Measurements from ENCODE around the gene NDUFB7.
A peak's percentile ranks its signal among the peaks of the same experiment; 100 is the strongest.
"Not testable (repeated sequence)": the region's sequence is repeated elsewhere in the genome, so short reads cannot be mapped to it uniquely, and the experiment has no call there.

The NDUFB7 gene

GRCh38 chr19:14550201-14550754 is 21.6 kb downstream of the NDUFB7 start:
- H3K36me3 Mint-ChIP-seq = peaks cover 17% of the 10 kb centered on the region
- H3K9me3 Mint-ChIP-seq = no peaks in the 10 kb centered on the region
- no peaks in the 10 kb centered on the region for H3K27me3 Mint-ChIP-seq
- peaks cover 45% of the 10 kb centered on the region for H3K4me1 Mint-ChIP-seq
- ATAC-seq = peak; percentile 45
- peak overlapping the region; percentile 78 for H3K27ac Mint-ChIP-seq
- H3K4me3 Mint-ChIP-seq = no peak overlapping the region

GRCh38 chr19:14545716-14546082 is 26.2 kb downstream of the NDUFB7 start:
- Mint-ChIP-seq H3K4me3 (no peak overlapping the region), H3K27ac (no peak overlapping the region), H3K4me1 (peaks cover 21% of the 10 kb centered on the region), H3K9me3 (no peaks in the 10 kb centered on the region), H3K27me3 (no peaks in the 10 kb centered on the region), H3K36me3 (peaks cover 12% of the 10 kb centered on the region)
- no peak for ATAC-seq

- ATAC-seq = no peak
- Mint-ChIP-seq H3K27me3 (no peaks in the 10 kb centered on the region), H3K4me3 (no peak overlapping the region), H3K4me1 (peaks cover 15% of the 10 kb centered on the region), H3K27ac (no peak overlapping the region), H3K36me3 (peaks cover 12% of the 10 kb centered on the region), H3K9me3 (no peaks in the 10 kb centered on the region)
Observed at GRCh38 chr19:14544977-14545715, 26.7 kb downstream of the NDUFB7 start.

- H3K27me3 Mint-ChIP-seq = no peaks in the 10 kb centered on the region
- no peak for ATAC-seq
- H3K27ac Mint-ChIP-seq = no peak overlapping the region
- H3K4me3 Mint-ChIP-seq = no peak overlapping the region
- no peaks in the 10 kb centered on the region for H3K9me3 Mint-ChIP-seq
- H3K36me3 Mint-ChIP-seq = peaks cover 12% of the 10 kb centered on the region
- peaks cover 17% of the 10 kb centered on the region for H3K4me1 Mint-ChIP-seq
Observed at GRCh38 chr19:14544047-14544446, 27.8 kb downstream of the NDUFB7 start.

- no peak overlapping the region for H3K27ac Mint-ChIP-seq
- peaks cover 17% of the 10 kb centered on the region for H3K4me1 Mint-ChIP-seq
- no peak overlapping the region for H3K4me3 Mint-ChIP-seq
- ATAC-seq = no peak
- no peaks in the 10 kb centered on the region for H3K27me3 Mint-ChIP-seq
- H3K9me3 Mint-ChIP-seq = no peaks in the 10 kb centered on the region
- peaks cover 6% of the 10 kb centered on the region for H3K36me3 Mint-ChIP-seq
Observed at GRCh38 chr19:14542711-14543328, 29.0 kb downstream of the NDUFB7 start.

- not testable (repeated sequence) for ATAC-seq, H3K4me3 Mint-ChIP-seq, H3K36me3 Mint-ChIP-seq, H3K9me3 Mint-ChIP-seq, H3K27me3 Mint-ChIP-seq, H3K27ac Mint-ChIP-seq
- peaks cover 17% of the 10 kb centered on the region for H3K4me1 Mint-ChIP-seq
Observed at GRCh38 chr19:14541979-14542378, 29.9 kb downstream of the NDUFB7 start.

GRCh38 chr19:14540741-14541525 is 30.9 kb downstream of the NDUFB7 start:
- peaks cover 22% of the 10 kb centered on the region for H3K4me1 Mint-ChIP-seq
- ATAC-seq = no peak
- no peak overlapping the region for H3K4me3 Mint-ChIP-seq
- peaks cover 6% of the 10 kb centered on the region for H3K36me3 Mint-ChIP-seq
- no peaks in the 10 kb centered on the region for H3K27me3 Mint-ChIP-seq
- no peak overlapping the region for H3K27ac Mint-ChIP-seq
- no peaks in the 10 kb centered on the region for H3K9me3 Mint-ChIP-seq

GRCh38 chr19:14536926-14537692 is 34.8 kb downstream of the NDUFB7 start:
- H3K9me3 Mint-ChIP-seq = no peaks in the 10 kb centered on the region
- no peaks in the 10 kb centered on the region for H3K27me3 Mint-ChIP-seq
- no peak for ATAC-seq
- H3K36me3 Mint-ChIP-seq = peaks cover 6% of the 10 kb centered on the region
- H3K27ac Mint-ChIP-seq = no peak overlapping the region
- no peak overlapping the region for H3K4me3 Mint-ChIP-seq
- peaks cover 12% of the 10 kb centered on the region for H3K4me1 Mint-ChIP-seq

- H3K4me1 Mint-ChIP-seq = peaks cover 18% of the 10 kb centered on the region
- no peak for ATAC-seq
- no peaks in the 10 kb centered on the region for H3K27me3 Mint-ChIP-seq
- H3K9me3 Mint-ChIP-seq = no peaks in the 10 kb centered on the region
- no peak overlapping the region for H3K27ac Mint-ChIP-seq
- H3K4me3 Mint-ChIP-seq = no peak overlapping the region
- no peaks in the 10 kb centered on the region for H3K36me3 Mint-ChIP-seq
Observed at GRCh38 chr19:14533450-14533849, 38.4 kb downstream of the NDUFB7 start.

- Mint-ChIP-seq H3K4me1 (peaks cover 13% of the 10 kb centered on the region), H3K36me3 (no peaks in the 10 kb centered on the region), H3K27me3 (no peaks in the 10 kb centered on the region), H3K9me3 (no peaks in the 10 kb centered on the region), H3K27ac (peak overlapping the region; percentile 86), H3K4me3 (peak overlapping the region; percentile 50)
- ATAC-seq = no peak
Observed at GRCh38 chr19:14530506-14530905, 41.4 kb downstream of the NDUFB7 start.

GRCh38 chr19:14530005-14530348 is 41.9 kb downstream of the NDUFB7 start:
- Mint-ChIP-seq H3K27me3 (no peaks in the 10 kb centered on the region), H3K9me3 (no peaks in the 10 kb centered on the region), H3K4me1 (peaks cover 13% of the 10 kb centered on the region), H3K4me3 (peak overlapping the region; percentile 96), H3K27ac (peak overlapping the region; percentile 86), H3K36me3 (no peaks in the 10 kb centered on the region)
- no peak for ATAC-seq

GRCh38 chr19:14529254-14530004 is 42.4 kb downstream of the NDUFB7 start, which contains the start of gene TECR:
TECR (plus strand) TSS chr19:14529594; CDS start chr19:14529697, 103 bp downstream.
- Mint-ChIP-seq H3K27ac (peak within 1 kb of the TSS; percentile 86), H3K4me1 (peaks cover 13% of the 10 kb centered on the region), H3K27me3 (no peaks in the 10 kb centered on the region)

GRCh38 chr19:14528419-14529253 is 43.2 kb downstream of the NDUFB7 start:
- Mint-ChIP-seq H3K27ac (peak overlapping the region; percentile 86), H3K4me3 (peak overlapping the region; percentile 96), H3K27me3 (no peaks in the 10 kb centered on the region), H3K36me3 (no peaks in the 10 kb centered on the region), H3K9me3 (no peaks in the 10 kb centered on the region), H3K4me1 (peaks cover 14% of the 10 kb centered on the region)
- no peak for ATAC-seq

More at GRCh38 chr19:14529254-14530004, 42.4 kb downstream of the NDUFB7 start, which contains the start of gene TECR:
- Mint-ChIP-seq H3K9me3 (no peaks in the 10 kb centered on the region), H3K4me3 (peak within 1 kb of the TSS; percentile 96), H3K36me3 (no peaks in the 10 kb centered on the region)
- ATAC-seq = peak; percentile 100

Measured in stimulated activated memory B cell treated with anti-CD40 and anti-IgM and Interleukin-4, amounts not matched to agents 10 μg/mL and 1 μg/mL and 100 μg/mL, for 72 hours (primary cell).